AG04450 (cell line): ENCODE results near the gene SHTN1. TPM values are rescaled to one million over a fixed set of nuclear protein-coding genes. Genes with fewer than 3 reads are reported as not detected.

ENCODE experiments used
- CTCF ChIA-PET: fragments of 300-600, 350-600 bp; formaldehyde crosslinking; extraction: SDS; loops from one replicate; lab custom pipeline; 2022; ENCODE audit warnings: antibody characterized with exemption, inconsistent platforms; lab: Charles Lee
- POLR2A ChIA-PET: fragments of 350-600 bp; formaldehyde crosslinking; extraction: SDS; loops from one replicate; lab custom pipeline; 2021; ENCODE audit warnings: antibody characterized with exemption, inconsistent platforms; lab: Yijun Ruan, JAX
- DNase-seq: peaks from one replicate; pipeline ENCODE4 v3.0.0-alpha.2; 2011; ENCODE audit warnings: low read depth, low spot score
- H3K27ac ChIP-seq: one replicate; pipeline ENCODE4 v1.5.1; 2012; ENCODE audit warnings: low read depth, low read length, control low read depth
- H3K27me3 ChIP-seq: one replicate; pipeline ENCODE4 v1.6.0; 2012; ENCODE audit warnings: low read length; ENCODE audit not compliant: control insufficient read depth, insufficient read depth
- H3K4me3 ChIP-seq: 2 replicates; pipeline ENCODE4 v1.5.1; 2011; ENCODE audit warnings: mild to moderate bottlenecking, low read depth, low read length, control low read depth
- H3K9me3 ChIP-seq: 2 replicates; pipeline ENCODE4 v1.5.1; 2012; ENCODE audit warnings: low read length; ENCODE audit not compliant: control insufficient read depth, insufficient read depth
- CTCF ChIP-seq: IDR thresholded peaks from 2 replicates; pipeline ENCODE4 v1.5.1; 2011; ENCODE audit warnings: low read depth, low read length, control low read depth, inconsistent platforms
- polyA plus RNA-seq: library from polyadenylated mRNA; depleted of rRNA; stranded (reverse); fragments of >200 nt; gene quantifications from 2 replicates; pipeline ENCODE4 v1.2.3, GENCODE V29; 2011

The SHTN1 gene
- polyA plus RNA-seq, 1 experiment, result 9.9 TPM

GRCh38 chr10:116995648-116996047 lies 9.3 kb downstream of the SHTN1 start:
- POLR2A ChIA-PET, result no interaction called here
- no peak overlapping the region for H3K4me3 ChIP-seq
- H3K27me3 ChIP-seq, result no peaks in the 10 kb centered on the region
- CTCF ChIA-PET, result interaction anchor here (1.1 kb wide), 1 partner anchor 179 kb away, joined by 3 read pairs; no protein-coding TSS in a partner anchor
- no peak for DNase-seq
- H3K9me3 ChIP-seq, result no peaks in the 10 kb centered on the region
- TF ChIP-seq CTCF, result no peak
- no peak overlapping the region for H3K27ac ChIP-seq

GRCh38 chr10:116994113-116994890 lies 10.7 kb downstream of the SHTN1 start:
- POLR2A ChIA-PET, result no interaction called here
- no peaks in the 10 kb centered on the region for H3K27me3 ChIP-seq

GRCh38 chr10:116993610-116994009 lies 11.4 kb downstream of the SHTN1 start:
- Histone ChIP-seq H3K4me3 (no peak overlapping the region), H3K9me3 (no peaks in the 10 kb centered on the region), H3K27me3 (no peaks in the 10 kb centered on the region), H3K27ac (no peak overlapping the region)
- no peak for TF ChIP-seq CTCF
- POLR2A ChIA-PET, result no interaction called here
- CTCF ChIA-PET, result no interaction called here
- DNase-seq, result no peak

More at GRCh38 chr10:116994113-116994890, 10.7 kb downstream of the SHTN1 start:
- Histone ChIP-seq H3K9me3 (no peaks in the 10 kb centered on the region), H3K27ac (no peak overlapping the region), H3K4me3 (no peak overlapping the region)
- TF ChIP-seq CTCF, result no peak
- no peak for DNase-seq
- CTCF ChIA-PET, result no interaction called here

- H3K27me3 ChIP-seq, result no peaks in the 10 kb centered on the region
- no peak for DNase-seq
- no peak for TF ChIP-seq CTCF
- no peak overlapping the region for H3K4me3 ChIP-seq
- ChIA-PET CTCF (interaction anchor here (0.7 to 1.2 kb wide), 3 partner anchors 12 to 224 kb away, joined by 3 to 4 read pairs (median 3); partner anchors contain the start of gene SHTN1), POLR2A (no interaction called here)
- no peak overlapping the region for H3K27ac ChIP-seq
- no peaks in the 10 kb centered on the region for H3K9me3 ChIP-seq
Measured at GRCh38 chr10:116992183-116992582, 12.8 kb downstream of the SHTN1 start.

- no peak for TF ChIP-seq CTCF
- no peaks in the 10 kb centered on the region for H3K27me3 ChIP-seq
- H3K4me3 ChIP-seq, result no peak overlapping the region
- DNase-seq, result no peak
- ChIA-PET POLR2A (interaction anchor here (1.2 kb wide), 1 partner anchor 16 kb away, joined by 7 read pairs; no protein-coding TSS in a partner anchor), CTCF (no interaction called here)
- H3K27ac ChIP-seq, result no peak overlapping the region
- no peaks in the 10 kb centered on the region for H3K9me3 ChIP-seq
Measured at GRCh38 chr10:116990276-116990800, 14.6 kb downstream of the SHTN1 start.
